Mesenchymal stem cell (in vitro differentiated cells and primary cell): ENCODE results near the gene SH3BGRL2.

Experiments
- DNase-seq: peaks from one replicate; pipeline ENCODE4 v3.0.0-alpha.2; 2013
- H2AFZ ChIP-seq: one replicate; pipeline ENCODE4 v1.6.1; 2013; ENCODE audit warnings: low read depth, mild to moderate bottlenecking, control low read depth, inconsistent platforms, low read length, moderate library complexity
- H2AK5ac ChIP-seq: 2 replicates; pipeline ENCODE4 v1.6.1; 2013; ENCODE audit warnings: low read length, moderate library complexity, mild to moderate bottlenecking, inconsistent platforms; ENCODE audit not compliant: severe bottlenecking
- H2BK120ac ChIP-seq: one replicate; pipeline ENCODE4 v1.6.1; 2013; ENCODE audit warnings: low read depth, mild to moderate bottlenecking, inconsistent platforms, low read length, moderate library complexity
- H2BK12ac ChIP-seq, 2 experiments: one replicate each; pipeline ENCODE4 v1.6.1; 2013; ENCODE audit warnings: inconsistent platforms in 2 of 2, low read length in 2 of 2, mild to moderate bottlenecking in 2 of 2, moderate library complexity in 2 of 2, control low read depth in 1 of 2
- H2BK15ac ChIP-seq: one replicate; pipeline ENCODE4 v1.6.1; 2013; ENCODE audit warnings: mild to moderate bottlenecking, low read depth, inconsistent platforms; ENCODE audit not compliant: poor library complexity, severe bottlenecking
- H2BK5ac ChIP-seq: 2 replicates; pipeline ENCODE4 v1.6.1; 2013; ENCODE audit warnings: low read depth, mild to moderate bottlenecking, low read length, control low read depth, inconsistent platforms; ENCODE audit not compliant: poor library complexity, severe bottlenecking
- H3K14ac ChIP-seq, 2 experiments: one replicate each; pipeline ENCODE4 v1.6.1; 2013; ENCODE audit warnings: inconsistent platforms in 2 of 2, low read length in 2 of 2, control low read depth in 1 of 2, mild to moderate bottlenecking in 1 of 2, moderate library complexity in 1 of 2
- H3K18ac ChIP-seq, 2 experiments: one replicate each; pipeline ENCODE4 v1.6.1; 2013; ENCODE audit warnings: inconsistent platforms in 2 of 2, low read length in 2 of 2, control low read depth in 1 of 2, low read depth in 1 of 2, mild to moderate bottlenecking in 1 of 2
- H3K23ac ChIP-seq, 2 experiments: one replicate each; pipeline ENCODE4 v1.6.1; 2013; ENCODE audit warnings: inconsistent platforms in 2 of 2, low read length in 2 of 2, mild to moderate bottlenecking in 2 of 2, moderate library complexity in 2 of 2, control low read depth in 1 of 2
- H3K27ac ChIP-seq: 2 replicates; pipeline ENCODE4 v1.5.1; 2013; ENCODE audit warnings: mild to moderate bottlenecking, moderate library complexity, low read length, control low read depth, inconsistent platforms; ENCODE audit not compliant: poor library complexity, severe bottlenecking
- H3K27me3 ChIP-seq, 2 experiments: 2 replicates each; pipeline versions ENCODE4 v1.6.1 to v1.7.0; 2013; ENCODE audit warnings: low read length in 2 of 2, mild to moderate bottlenecking in 2 of 2, moderate library complexity in 2 of 2, control low read depth in 1 of 2, inconsistent platforms in 1 of 2; ENCODE audit not compliant: control insufficient read depth in 1 of 2, insufficient read depth in 1 of 2
- H3K36me3 ChIP-seq, 2 experiments: 2 replicates each; pipeline versions ENCODE4 v1.6.1 to v1.7.0; 2013; ENCODE audit warnings: low read length in 2 of 2, control low read depth in 1 of 2, inconsistent platforms in 1 of 2, low read depth in 1 of 2, mild to moderate bottlenecking in 1 of 2; ENCODE audit not compliant: insufficient read depth in 2 of 2, control insufficient read depth in 1 of 2
- H3K4ac ChIP-seq, 2 experiments: one replicate each; pipeline ENCODE4 v1.6.1; 2013; ENCODE audit warnings: inconsistent platforms in 2 of 2, low read length in 2 of 2, mild to moderate bottlenecking in 2 of 2, moderate library complexity in 2 of 2, control low read depth in 1 of 2, low read depth in 1 of 2
- H3K4me1 ChIP-seq: 2 replicates; pipeline ENCODE4 v1.6.1; 2013; ENCODE audit warnings: low read depth, low read length, control low read depth; ENCODE audit not compliant: control insufficient read depth, insufficient read depth
- H3K4me2 ChIP-seq: 2 replicates; pipeline ENCODE4 v1.6.1; 2013; ENCODE audit warnings: low read length, mild to moderate bottlenecking, inconsistent platforms; ENCODE audit not compliant: poor library complexity, severe bottlenecking
- H3K4me3 ChIP-seq, 2 experiments: 2 replicates each; pipeline versions ENCODE4 v1.5.1 to v1.7.0; 2013; ENCODE audit warnings: low read length in 2 of 2, mild to moderate bottlenecking in 2 of 2, control low read depth in 1 of 2, low read depth in 1 of 2; ENCODE audit not compliant: insufficient read depth in 1 of 2
- H3K79me1 ChIP-seq: replicated peaks from 2 replicates; pipeline ENCODE4 v1.6.1; 2013; ENCODE audit warnings: mild to moderate bottlenecking, control low read depth, low read length, inconsistent platforms; ENCODE audit not compliant: poor library complexity, severe bottlenecking
- H3K9ac ChIP-seq: 2 replicates; pipeline ENCODE4 v1.7.0; 2013; ENCODE audit warnings: mild to moderate bottlenecking, low read length, moderate library complexity
- H3K9me3 ChIP-seq: 2 replicates; pipeline ENCODE4 v1.7.0; 2013; ENCODE audit warnings: mild to moderate bottlenecking, low read length; ENCODE audit not compliant: control insufficient read depth
- H4K8ac ChIP-seq: one replicate; pipeline ENCODE4 v1.6.1; 2013; ENCODE audit warnings: inconsistent platforms, mild to moderate bottlenecking, low read length, moderate library complexity
- H4K91ac ChIP-seq: one replicate; pipeline ENCODE4 v1.6.1; 2013; ENCODE audit warnings: mild to moderate bottlenecking, low read length, inconsistent platforms
- WGBS: methylation state at CpG from one replicate; pipeline ENCODE4 v1.1.7; 2013; ENCODE audit warnings: mixed read lengths; 5-methylcytosine and 5-hydroxymethylcytosine counted together

The SH3BGRL2 gene

GRCh38 chr6:79648328-79648727 lies 17.2 kb downstream of the SH3BGRL2 start:
- Histone ChIP-seq H3K27me3 (no peaks in the 10 kb centered on the region), H2AK5ac (no peak overlapping the region), H2BK15ac (no peak overlapping the region), H2BK5ac (no peak overlapping the region), H3K9ac (no peak overlapping the region), H3K9me3 (no peaks in the 10 kb centered on the region), H2BK120ac (no peak overlapping the region), H3K27ac (no peak overlapping the region), H2AFZ (no peak overlapping the region), H4K8ac (no peak overlapping the region), H3K18ac (no peak overlapping the region), H3K23ac (no peak overlapping the region), H2BK12ac (no peak overlapping the region), H3K4ac (no peak overlapping the region), H3K14ac (no peak overlapping the region), H3K79me1 (peaks cover 4% of the 10 kb centered on the region), H3K4me3 (no peak overlapping the region), H3K36me3 (no peaks in the 10 kb centered on the region), H4K91ac (no peak overlapping the region), H3K4me2 (no peak overlapping the region), H3K4me1 (no peaks in the 10 kb centered on the region)
- no CpG with 5 or more reads among the region's 2 CpGs for WGBS
- no peak for DNase-seq

DNA sequence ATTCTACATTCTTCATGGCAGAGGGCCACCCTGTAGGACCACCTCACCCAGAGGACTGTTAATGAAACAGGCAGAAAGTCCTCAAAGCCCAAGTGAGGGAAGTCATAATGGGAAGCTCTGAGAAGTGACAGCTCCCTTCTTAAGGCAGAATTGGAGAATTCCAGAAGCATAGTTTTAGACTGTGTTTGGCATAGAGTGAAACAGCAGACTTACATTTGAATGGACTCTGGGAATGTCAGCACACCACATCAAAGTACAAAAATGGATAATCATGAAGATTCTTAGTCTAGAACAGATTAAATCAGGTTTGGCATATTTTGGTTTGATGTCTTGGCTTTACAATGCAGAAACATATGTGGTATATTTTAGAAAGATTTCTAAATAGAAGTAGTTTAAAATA lies 17.9 kb downstream of the SH3BGRL2 start:
- Histone ChIP-seq H4K8ac (no peak overlapping the region), H2BK120ac (no peak overlapping the region), H3K4me2 (no peak overlapping the region), H3K9me3 (no peaks in the 10 kb centered on the region), H2BK15ac (no peak overlapping the region), H2BK5ac (no peak overlapping the region), H3K23ac (no peak overlapping the region), H3K18ac (no peak overlapping the region), H3K36me3 (no peaks in the 10 kb centered on the region), H3K79me1 (peaks cover 4% of the 10 kb centered on the region), H3K4me3 (no peak overlapping the region), H3K4me1 (no peaks in the 10 kb centered on the region), H3K27me3 (no peaks in the 10 kb centered on the region), H3K27ac (no peak overlapping the region), H3K9ac (no peak overlapping the region), H4K91ac (no peak overlapping the region), H2BK12ac (no peak overlapping the region), H2AFZ (no peak overlapping the region), H3K14ac (no peak overlapping the region), H3K4ac (no peak overlapping the region), H2AK5ac (no peak overlapping the region)
- DNase-seq = no peak

- Histone ChIP-seq H3K4me2 (no peak overlapping the region), H3K36me3 (no peaks in the 10 kb centered on the region), H3K9ac (no peak overlapping the region), H2AK5ac (no peak overlapping the region), H4K8ac (no peak overlapping the region), H3K4me3 (no peak overlapping the region), H3K4ac (no peak overlapping the region), H3K27me3 (no peaks in the 10 kb centered on the region), H2BK5ac (no peak overlapping the region), H2BK120ac (no peak overlapping the region), H3K23ac (no peak overlapping the region), H3K9me3 (no peaks in the 10 kb centered on the region), H3K4me1 (no peaks in the 10 kb centered on the region), H2AFZ (no peak overlapping the region), H2BK15ac (no peak overlapping the region), H2BK12ac (no peak overlapping the region), H4K91ac (no peak overlapping the region), H3K18ac (no peak overlapping the region), H3K14ac (no peak overlapping the region), H3K27ac (no peak overlapping the region), H3K79me1 (peaks cover 4% of the 10 kb centered on the region)
- WGBS = no CpG with 5 or more reads among the region's 3 CpGs
- no peak for DNase-seq
Measured at GRCh38 chr6:79650950-79651349, 19.8 kb downstream of the SH3BGRL2 start.

DNA sequence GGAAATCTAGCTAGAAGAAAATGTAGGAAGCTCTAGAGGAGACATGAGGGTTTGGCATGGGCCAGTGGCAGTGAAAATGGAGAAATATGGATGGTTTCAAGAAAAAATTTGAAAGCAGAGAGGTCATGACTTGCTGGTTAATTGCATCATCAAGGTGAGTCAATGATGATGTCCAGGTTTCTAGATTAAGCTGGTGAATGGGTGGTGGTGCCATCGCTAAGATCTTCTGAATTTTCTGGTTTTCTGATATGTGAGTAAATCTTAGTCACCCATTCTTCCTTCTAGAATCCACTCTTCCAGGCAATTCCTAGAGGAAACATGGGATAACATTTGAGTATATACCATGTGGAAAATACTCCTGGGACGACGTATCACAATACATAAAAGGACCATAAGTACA lies 25.0 kb downstream of the SH3BGRL2 start:
- Histone ChIP-seq H2BK12ac (no peak overlapping the region), H2BK5ac (no peak overlapping the region), H3K9me3 (no peaks in the 10 kb centered on the region), H4K8ac (no peak overlapping the region), H3K18ac (no peak overlapping the region), H4K91ac (no peak overlapping the region), H3K9ac (no peak overlapping the region), H3K27ac (no peak overlapping the region), H3K4ac (no peak overlapping the region), H2AK5ac (no peak overlapping the region), H3K79me1 (peaks cover 2% of the 10 kb centered on the region), H3K14ac (no peak overlapping the region), H2BK120ac (no peak overlapping the region), H3K36me3 (no peaks in the 10 kb centered on the region), H3K27me3 (no peaks in the 10 kb centered on the region), H3K23ac (no peak overlapping the region), H2BK15ac (no peak overlapping the region), H2AFZ (no peak overlapping the region), H3K4me1 (no peaks in the 10 kb centered on the region), H3K4me3 (no peak overlapping the region), H3K4me2 (no peak overlapping the region)
- DNase-seq = no peak
- no CpG with 5 or more reads among the region's 3 CpGs for WGBS
